NCI-H146 treated with DMSO at 0.1 percent for 48 hours (cell line): ENCODE measurements around the gene SPRN.
"Not testable (repeated sequence)": the region's sequence is repeated elsewhere in the genome, so short reads cannot be mapped to it uniquely, and the experiment has no call there.

Experiments used
- DNase-seq: peaks from one replicate; lab custom pipeline; 2025; ENCODE audit not compliant: unreplicated experiment; lab: John Stamatoyannopoulos, UW

SPRN gene, protein sequence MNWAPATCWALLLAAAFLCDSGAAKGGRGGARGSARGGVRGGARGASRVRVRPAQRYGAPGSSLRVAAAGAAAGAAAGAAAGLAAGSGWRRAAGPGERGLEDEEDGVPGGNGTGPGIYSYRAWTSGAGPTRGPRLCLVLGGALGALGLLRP

DNA sequence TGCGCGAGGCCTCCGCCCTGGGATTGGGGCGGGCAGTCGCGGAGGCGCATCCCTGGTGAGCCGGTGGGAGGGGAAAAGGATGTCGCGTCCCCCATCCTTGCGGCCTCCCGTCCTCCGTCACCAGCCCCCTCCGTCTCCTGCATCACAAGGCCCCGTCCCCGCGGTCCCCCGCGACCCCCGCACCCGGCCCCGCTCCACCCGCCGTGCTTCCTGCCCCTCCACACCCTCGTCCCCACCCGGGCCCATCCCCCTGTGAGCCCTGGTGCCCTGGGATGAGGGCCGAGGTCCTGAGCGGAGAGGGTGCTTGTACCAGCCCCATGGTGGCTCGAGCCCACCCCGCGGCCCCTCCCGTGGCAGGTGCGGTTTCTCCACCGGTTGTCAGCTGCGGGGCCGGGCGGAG is at the start of gene SPRN:
SPRN (minus strand) TSS at position 25 of the 400 bp plus-strand sequence. CDS start 944 bp downstream, outside the sequence.
- DNase-seq, result not testable (repeated sequence)

DNA sequence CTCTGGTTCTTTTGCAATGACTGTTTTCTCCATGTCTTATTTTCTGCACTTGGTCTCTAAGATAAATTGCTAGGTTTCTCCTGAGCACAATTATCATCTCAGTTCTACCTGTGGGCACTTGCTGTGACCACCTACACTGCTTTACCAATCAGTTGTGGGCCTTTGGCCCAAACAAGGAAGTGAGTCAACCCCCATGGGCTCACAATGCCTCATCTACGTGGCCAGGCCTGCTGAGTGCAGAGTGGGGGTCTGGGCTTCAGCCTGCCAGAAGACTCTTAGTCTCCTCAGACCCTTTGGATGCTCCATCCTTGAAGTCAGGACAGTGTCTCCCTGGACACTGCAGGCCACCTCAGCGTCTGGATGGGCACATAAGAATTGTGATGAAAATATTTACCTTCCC is 49.6 kb upstream of the SPRN start:
- DNase-seq, result no peak

DNA sequence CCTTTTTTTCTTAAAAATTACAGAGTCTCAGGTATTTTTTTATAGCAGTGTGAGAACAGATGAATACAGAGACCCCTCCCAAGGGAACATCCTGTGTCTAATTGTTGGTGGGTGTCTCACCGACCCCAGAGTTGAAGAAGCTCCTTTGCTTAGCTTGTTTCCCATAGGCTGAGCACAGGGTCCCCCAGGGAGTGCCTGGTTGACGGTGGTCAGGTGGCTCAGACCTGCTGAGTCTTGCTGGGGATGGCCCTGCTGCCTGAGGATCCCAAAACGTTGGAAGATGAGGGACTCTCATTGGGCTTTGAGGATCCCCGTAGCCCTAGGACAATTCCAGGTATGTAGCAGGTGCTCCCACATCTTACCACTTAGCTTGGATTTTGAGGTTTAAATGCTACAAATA is 48.8 kb upstream of the SPRN start:
- DNase-seq, result no peak

DNA sequence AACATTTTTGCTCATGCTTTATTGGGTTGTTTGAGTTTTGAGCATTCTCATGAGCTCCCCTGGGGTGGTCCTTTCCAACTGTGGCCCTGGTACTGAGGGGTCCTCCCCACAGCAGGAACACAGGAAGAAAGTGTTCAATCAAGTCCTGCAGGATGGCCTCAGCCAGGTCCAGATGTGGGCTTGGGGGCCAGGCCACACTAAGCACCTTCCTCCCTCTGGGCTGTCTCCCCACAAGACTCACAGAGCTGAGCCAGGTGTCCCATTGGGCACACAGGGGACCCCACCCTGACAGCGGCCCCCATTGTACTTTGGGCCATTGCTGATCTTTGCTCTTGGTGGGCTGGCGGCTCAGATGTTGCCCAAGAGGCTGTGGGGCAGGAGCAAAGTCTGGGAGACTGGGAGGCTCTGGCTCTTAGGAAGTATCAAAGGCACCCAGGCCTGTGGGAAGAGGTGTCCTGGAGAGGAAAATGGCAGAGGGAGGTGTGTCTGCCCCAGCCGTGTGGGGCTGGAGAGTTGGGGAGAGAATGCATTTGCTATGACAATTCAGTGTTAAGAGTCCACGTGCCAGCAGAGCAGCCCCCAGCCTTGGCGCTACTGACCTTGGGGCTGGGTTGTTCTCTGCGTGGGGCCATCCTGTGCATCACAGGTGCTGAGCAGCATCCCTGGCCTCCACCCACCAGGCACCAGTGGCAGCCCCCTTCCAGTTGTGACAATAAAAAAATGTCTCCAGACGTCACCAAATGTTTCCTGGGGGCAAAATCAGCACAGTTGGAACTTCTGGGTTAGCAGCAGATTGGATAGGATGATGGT is 47.1 kb upstream of the SPRN start:
- DNase-seq, result no peak

DNA sequence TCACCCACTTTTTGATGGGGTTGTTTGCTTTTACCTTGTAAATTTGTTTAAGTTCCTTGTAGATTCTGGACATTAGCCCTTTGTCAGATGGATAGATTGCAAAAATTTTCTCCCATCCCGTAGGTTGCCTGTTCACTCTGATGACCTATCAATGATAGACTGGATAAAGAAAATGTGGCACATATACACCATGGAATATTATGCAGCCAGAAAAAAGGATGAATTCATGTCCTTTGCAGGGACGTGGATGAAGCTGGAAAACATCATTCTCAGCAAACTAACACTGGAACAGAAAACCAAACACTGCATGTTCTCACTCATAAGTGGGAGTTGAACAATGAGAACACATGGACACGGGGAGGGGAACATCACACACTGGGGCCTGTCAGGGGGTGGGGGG is 44.8 kb upstream of the SPRN start:
- DNase-seq, result not testable (repeated sequence)

DNA sequence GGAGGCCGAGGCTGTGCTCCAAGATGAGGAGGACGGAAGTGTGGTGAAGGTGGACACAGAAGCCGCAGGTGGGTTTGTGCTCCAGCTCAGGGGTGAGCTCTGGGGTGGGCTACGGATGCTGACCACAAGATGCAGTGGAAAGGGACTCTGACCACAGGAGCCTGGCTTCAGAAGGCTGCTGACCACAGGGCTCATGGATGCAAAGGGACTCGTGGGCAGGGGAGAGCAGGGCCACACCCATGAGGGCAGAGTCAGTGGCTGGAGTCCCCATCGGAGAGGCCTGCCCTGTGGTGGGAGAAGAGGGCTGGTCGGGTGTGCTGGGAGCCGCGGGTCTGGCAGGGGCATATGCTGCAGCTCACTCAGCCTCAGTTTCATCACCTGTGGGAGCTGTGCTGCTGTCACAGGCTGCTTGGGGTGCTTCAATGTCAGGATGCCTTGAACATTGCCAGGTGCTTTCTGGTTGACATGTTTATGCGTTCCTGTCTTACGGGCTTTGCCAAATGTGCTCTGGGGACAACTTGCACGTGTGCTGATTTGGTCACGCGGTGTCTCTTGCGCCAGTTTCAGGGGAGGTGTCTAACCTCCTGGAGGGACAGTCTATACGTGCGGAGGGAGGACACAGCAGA is 43.0 kb upstream of the SPRN start:
- DNase-seq, result no peak

DNA sequence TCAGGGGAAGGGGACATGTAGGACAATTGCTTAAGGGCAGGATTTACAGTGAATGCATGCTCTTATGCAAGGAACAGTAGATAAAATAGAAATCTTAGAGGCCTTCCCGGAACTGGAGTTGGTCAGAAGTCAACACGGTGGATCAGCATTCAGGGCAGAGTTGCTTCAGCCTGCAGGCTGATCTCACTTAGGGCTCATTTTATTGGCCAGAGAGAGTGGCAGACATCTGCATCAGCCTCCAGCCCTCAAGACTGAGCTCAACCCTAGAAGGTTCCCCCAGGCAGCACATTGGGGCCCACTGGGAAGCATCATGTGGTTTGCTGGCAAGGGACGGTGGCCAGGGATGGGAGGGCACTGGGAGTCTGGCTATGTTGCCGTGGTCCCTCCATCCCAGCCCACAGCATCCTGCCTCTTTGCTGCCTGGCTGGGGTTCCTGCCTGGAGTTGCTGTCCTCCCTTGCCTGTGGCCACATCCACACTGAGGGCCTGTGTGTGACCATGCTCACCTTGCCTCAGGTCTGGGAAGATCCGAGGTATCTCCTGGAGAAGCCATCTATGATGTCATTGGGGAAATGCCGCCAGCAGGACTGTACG is 42.4 kb upstream of the SPRN start:
- no peak for DNase-seq

DNA sequence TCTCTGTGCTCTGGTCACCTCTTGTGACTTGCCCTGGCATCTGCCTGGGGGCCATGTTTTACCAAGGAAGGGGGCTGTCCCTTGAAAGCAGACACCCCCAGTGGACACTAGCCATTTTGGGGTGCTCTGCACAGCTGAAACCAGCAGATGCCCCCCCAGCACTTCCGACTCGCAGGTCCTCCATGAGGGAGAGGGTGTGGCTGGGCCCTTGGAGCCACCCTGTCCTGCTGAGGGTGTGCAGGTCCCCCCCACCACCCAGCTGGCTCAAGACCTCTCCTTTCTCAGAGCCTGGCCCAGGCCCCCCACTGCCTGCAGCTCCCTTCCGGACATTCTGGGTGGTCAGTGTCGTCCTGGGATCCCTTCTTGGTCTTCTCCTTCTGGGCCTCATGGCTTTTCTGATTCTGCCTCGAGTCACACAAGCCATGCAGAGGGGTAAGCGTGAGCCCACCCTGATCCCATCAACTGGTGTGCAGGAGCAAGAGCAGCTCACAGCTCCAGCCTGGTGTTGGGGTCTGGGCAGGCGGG is 41.6 kb upstream of the SPRN start:
- DNase-seq, result no peak

DNA sequence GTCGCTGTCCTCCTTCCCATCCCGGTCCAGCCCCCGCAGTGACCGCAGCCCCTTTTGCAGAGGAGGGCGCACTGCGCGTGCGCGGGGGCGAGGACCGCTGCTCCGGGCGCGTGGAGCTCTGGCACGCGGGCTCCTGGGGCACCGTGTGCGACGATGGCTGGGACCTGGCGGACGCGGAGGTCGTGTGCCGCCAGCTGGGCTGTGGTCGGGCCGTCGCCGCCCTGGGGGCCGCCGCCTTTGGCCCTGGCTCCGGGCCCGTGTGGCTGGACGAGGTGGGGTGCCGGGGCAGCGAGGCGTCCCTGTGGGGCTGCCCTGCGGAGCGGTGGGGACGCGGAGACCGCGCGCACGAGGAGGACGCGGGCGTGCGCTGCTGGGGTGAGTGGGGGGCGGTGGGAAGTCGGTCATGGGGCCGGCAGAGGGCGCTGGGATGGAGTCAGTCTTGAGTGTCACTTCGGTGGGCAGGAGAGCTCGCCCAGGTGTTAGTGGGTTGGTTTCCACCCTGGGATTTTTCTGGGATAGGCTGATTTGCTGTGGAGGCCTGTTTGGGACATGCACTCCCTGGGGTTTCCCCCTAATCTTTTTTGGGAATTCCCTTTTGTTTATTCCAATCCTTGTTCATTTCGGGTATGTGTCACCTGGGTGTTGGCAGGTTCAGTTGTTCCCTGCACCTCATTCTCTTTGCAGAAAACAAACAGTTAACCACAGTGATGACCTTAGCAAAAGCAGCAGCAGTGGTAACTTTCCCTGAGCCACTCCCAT is 40.9 kb upstream of the SPRN start:
- DNase-seq, result no peak

DNA sequence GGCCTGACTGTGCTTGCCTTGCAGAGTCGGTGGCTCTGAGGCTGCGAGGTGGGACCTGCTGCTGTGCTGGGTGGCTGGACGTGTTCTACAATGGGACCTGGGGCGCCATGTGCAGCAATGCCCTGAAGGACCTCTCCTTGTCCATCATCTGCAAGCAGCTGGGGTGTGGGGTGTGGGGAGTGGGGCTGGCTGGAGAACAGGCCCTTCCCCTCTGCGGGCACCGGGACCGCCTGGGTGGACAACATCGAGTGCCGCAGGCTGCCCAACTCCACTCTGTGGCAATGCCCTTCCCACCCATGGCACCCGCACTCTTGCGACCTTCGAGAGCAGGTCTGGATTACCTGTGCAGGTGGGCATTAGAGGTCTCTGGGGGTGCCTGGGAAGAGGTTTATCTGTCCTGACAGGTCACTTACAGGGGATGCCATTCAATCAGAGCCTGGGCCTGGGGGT is 40.2 kb upstream of the SPRN start:
- DNase-seq, result no peak

DNA sequence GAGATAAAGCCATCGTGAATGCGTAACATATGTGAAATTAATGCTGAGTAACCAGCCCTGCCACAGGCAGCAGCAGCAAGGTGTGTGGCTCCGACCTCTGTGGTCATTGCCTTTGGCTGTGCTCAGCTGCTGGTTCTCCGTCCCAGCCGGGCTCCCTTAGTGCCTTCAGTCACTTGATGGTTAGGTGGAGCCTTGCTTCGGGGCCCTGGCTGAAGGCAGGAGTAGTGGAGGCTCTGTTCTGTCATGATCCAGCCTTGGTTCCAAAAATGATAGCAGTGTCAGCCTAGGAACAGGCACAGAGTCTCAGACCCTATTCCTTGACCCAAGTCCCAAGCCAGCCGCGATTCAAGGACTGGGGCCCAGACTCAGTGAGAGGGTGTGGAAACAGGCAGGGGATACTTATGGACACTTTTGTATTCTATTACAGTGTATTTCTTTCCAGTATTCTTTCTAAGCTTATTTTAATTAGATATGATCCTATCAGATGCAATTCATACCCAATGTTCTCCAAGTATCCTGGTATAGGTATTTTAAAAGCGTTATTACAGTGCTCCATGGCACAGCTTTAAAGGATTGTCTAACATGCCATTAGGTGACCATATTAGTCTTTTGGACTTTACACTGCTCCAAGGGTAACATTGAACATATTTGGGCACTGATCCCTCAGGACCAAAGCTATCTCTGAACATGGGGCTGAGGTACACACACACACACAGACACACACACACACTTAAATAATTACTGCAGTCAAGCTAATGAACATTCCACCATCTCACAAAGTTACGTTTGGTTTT is 38.3 kb upstream of the SPRN start:
- no peak for DNase-seq

DNA sequence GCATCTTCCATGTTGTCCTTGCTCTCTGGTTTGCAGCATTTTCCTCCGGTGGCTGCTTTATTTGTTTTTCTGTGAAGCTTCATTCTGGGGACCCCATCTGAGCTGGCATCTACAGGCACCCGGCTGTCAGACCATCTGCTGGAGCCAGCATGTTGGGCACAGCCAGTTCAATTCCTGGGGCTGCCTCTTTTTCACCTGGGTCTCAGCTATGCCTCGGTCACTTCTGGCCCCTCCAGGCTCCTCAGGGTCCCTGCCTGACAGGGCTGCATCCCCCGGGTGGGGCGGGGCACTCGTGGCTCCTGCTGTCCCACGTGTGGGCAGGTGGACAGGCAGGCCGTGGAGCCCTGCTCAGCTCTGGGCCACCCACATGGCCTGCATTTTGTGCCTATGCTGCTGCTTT is 37.4 kb upstream of the SPRN start:
- no peak for DNase-seq

DNA sequence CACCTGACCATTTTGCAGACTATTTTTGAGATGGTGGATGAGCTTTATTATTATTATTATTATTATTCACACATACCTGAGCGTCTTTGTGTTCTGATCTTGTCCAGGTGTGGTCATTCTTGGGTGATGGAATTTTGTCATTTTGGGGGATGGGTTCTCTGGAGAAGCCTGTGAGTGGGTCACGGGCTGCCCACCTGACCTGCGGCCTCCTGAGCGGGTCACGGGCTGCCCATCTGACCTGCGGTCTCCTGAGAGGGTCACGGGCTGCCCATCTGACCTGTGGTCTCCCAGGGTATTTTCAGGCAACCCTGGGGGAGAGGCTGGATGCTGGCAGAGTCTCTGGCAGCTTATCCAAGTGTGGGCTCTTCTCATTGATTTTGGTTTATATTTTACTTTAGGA is 36.6 kb upstream of the SPRN start:
- DNase-seq, result no peak

DNA sequence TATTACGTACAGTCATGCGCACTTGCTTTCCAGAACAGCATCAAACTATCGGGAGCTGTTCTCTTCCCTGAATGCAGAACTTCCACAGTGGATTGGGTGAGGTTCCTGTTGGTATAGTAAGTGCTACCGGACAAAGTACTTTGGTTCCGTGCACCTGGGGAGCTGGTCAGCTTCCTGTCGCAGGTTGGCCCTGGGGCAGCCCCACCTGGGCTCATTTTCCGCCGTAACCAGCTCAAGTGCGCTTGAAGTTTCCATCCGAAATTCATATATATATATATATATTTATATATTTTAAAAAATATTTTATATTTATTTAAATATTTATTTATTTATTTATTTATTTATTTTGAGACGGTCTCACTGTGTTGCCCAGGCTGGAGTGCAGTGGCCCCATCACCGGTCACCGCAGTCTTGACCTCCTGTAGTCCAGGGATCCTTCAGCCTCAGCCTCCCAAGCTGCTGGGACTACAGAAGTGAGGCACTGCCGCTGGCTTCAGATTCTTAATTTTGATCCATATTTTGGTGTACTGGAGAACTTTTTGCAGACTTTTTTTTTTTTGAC is 35.9 kb upstream of the SPRN start:
- no peak for DNase-seq

DNA sequence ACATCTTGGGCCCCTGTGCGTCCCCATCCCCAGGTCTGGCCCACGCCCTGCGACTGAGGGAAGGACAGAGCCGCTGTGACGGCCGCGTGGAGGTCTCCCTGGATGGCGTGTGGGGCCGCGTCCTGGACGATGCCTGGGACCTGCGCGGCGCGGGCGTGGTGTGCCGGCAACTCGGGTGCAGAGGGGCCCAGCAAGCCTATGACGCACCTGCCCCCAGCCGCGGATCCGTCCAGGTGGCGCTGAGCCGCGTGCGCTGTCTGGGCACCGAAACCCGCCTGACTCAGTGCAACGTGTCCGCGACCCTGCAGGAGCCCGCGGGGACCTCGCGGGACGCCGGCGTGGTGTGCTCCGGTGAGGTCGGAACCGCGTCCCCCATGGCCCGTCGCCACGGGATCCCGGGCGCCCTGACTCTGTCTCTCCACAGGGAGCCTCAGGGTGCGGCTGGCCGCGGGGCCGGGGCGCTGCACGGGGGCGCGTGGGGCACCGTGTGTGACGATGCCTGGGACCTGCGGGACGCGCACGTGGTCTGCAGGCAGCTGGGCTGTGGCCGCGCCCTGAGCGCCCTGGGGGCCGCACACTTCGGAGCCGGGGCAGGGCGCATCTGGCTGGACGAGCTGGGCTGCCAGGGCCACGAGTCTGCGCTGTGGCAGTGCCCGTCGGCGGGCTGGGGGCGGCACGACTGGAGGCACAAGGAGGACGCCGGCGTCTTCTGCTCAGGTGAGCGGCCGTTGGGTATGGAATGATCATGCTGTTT is 35.2 kb upstream of the SPRN start:
- DNase-seq, result no peak

DNA sequence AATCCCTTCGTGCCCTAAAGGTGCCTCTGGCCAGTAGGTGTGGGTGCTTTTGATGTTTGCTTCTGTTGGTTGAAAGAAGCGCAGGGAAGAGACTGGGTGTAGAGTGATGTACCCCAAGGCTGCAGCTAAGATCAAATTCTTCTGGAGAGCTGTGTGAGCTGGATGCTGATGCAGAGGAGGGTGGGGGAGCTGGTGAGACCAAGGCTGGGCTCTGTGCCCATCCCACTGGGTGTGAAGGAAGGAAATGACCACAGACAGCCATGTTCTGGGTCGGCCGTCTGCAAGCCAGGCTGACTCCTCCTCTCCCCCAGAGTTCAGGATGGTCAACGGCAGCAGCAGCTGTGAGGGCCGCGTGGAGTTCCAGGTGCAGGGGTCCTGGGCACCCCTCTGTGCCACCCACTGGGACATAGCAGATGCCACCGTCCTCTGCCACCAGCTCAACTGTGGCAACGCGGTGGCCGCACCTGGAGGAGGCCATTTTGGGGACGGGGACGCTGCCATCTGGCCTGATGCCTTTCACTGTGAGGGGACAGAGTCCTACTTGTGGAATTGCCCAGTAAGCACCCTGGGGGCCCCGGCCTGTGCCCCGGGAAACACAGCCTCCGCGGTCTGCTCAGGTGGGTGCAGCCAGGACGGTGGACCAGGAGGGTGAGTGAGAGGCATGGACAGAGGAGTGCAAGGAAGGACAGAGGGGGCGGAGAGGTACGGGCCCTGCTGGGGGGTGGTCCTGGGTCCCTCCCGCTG is 34.5 kb upstream of the SPRN start:
- no peak for DNase-seq

DNA sequence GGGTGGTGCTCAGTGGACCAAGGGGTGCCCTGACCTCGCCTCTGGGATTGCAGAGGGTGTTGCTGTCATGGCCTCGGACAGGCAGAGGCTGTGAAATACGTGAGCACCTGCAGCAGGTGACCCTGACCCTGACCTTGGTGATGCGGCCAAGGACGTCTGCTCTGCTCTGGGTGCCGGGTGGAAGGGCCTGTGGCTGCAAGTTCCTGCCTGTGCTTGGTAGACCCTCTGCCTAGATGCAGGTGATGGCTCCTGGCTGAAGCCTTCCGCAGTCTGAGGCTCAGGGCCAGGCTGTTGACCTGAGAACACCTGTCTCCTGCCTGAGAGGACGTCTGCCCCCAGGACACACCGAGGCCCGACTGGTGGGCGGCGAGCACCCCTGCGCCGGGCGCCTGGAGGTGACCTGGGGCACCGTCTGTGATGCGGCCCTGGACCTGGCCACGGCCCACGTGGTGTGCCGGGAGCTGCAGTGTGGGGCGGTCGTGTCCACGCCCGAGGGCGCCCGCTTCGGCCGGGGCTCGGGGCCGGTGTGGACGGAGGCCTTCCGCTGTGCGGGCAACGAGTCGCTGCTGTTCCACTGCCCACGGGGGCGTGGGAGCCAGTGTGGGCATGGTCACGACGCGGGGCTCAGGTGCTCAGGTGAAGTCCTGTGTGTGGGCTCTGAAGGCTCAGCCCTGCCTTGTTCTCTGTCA is 33.7 kb upstream of the SPRN start:
- DNase-seq, result no peak
